Prostate gland (tissue), 2 donors: ENCODE data around the gene SNRPN. TPM values are rescaled to one million over a fixed set of nuclear protein-coding genes. Genes with fewer than 3 reads are reported as not detected.

Source experiments
- DNase-seq: peaks from one replicate; pipeline ENCODE4 v3.0.0-alpha.2; 2019; ENCODE audit warnings: low spot score
- H3K27ac ChIP-seq, 2 donors: fragments of 200-600 bp; sonication (generic); 2 replicates each; pipeline ENCODE4 v1.5.1; 2017 to 2019
- H3K27me3 ChIP-seq: fragments of 200-600 bp; sonication (generic); replicated peaks from 2 replicates; pipeline ENCODE4 v1.5.1; 2019; ENCODE audit not compliant: insufficient read depth
- H3K36me3 ChIP-seq, 2 donors: fragments of 200-600 bp; sonication (generic); 1 replicate in 1 of 2; 2 replicates in 1 of 2; pipeline versions ENCODE4 v1.5.1 to v1.8.1; 2017 to 2019
- H3K4me1 ChIP-seq: fragments of 200-600 bp; sonication (generic); replicated peaks from 2 replicates; pipeline ENCODE4 v1.5.1; 2019
- H3K4me3 ChIP-seq, 2 donors: fragments of 200-600 bp; sonication (generic); 2 replicates each; pipeline ENCODE4 v1.5.1; 2017 to 2019
- H3K9me3 ChIP-seq: fragments of 200-600 bp; sonication (generic); 2 replicates; pipeline ENCODE4 v1.5.1; 2017
- POLR2A ChIP-seq: fragments of 450-650 bp; IDR thresholded peaks from one replicate; pipeline ENCODE4 v1.6.1; 2016; ENCODE audit warnings: antibody characterized with exemption, mild to moderate bottlenecking
- POLR2AphosphoS5 ChIP-seq: sonication (generic); formaldehyde crosslinking; IDR thresholded peaks from one replicate; pipeline ENCODE4 v1.6.1; 2017; ENCODE audit warnings: antibody characterized with exemption
- WGBS: methylation state at CpG from one replicate; pipeline ENCODE4 v1.1.5; 2018; 5-methylcytosine and 5-hydroxymethylcytosine counted together
- intact Hi-C: fragments of 100-400 bp; cut with DNase I; formaldehyde crosslinking; loops from one replicate; pipeline ENCODE4 v1.14.2; 2022
- total RNA-seq, 2 donors: library from RNA; depleted of rRNA; stranded (reverse); fragments of >200 nt; gene quantifications; one replicate each; pipeline ENCODE4 v1.1.0, GENCODE V29; 2016
- TF ChIP-seq, protein P1 (sequence below), 4 experiments: fragments of 200-600 bp in 2 of 4; fragments of 450-650 bp in 2 of 4; sonication (generic) in 2 of 4; IDR thresholded peaks; 1 replicate in 3 of 4; 2 replicates in 1 of 4; pipeline ENCODE4 v1.5.1; 2016 to 2019; ENCODE audit warnings: antibody characterized with exemption in 4 of 4, mild to moderate bottlenecking in 2 of 4, moderate library complexity in 2 of 4

Gene SNRPN
- total RNA-seq, 2 donors from 2014 or later = 312 to 514 TPM

DNA sequence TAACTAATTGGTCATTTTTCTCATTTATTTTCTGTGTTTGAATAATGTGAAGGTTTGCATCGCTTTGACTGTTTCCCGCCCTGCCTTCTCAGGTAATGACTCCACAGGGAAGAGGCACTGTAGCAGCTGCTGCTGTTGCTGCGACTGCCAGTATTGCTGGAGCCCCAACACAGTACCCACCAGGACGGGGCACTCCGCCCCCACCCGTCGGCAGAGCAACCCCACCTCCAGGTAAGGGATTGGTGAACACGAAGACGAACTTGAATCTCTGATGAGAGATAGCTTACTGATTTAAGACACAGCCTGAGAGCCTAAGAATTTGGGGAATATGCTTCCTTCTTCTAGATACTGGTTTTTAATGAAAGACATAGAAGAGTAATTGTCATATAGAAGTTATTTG is 22.9 kb downstream of the SNRPN start:
- 91% methylated on average over 9 of the region's 9 CpGs for WGBS
- Histone ChIP-seq H3K9me3 (no peaks in the 10 kb centered on the region), H3K36me3 (peaks cover 4 to 13% of the 10 kb centered on the region in 2 donors)

DNA sequence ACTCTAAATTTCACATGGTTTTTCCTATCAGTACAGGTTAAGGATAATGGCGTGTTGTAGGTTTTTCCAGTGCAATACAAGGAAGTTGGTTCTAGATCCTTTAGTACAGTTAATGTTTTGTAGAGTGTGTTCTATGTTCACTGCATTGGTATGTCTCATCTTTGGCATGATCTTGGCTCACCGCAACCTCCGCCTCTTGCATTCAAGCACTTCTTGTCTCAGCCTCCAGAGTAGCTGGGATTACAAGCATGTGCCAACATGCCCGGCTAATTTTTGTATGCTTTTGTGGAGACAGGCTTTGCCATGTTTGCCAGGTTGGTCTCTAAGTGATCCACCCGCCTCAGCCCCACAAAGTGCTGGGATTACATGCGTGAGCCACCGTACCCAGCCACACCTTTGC is 30.4 kb downstream of the SNRPN start:
- Histone ChIP-seq H3K27ac (no peak overlapping the region), H3K4me1 (no peaks in the 10 kb centered on the region), H3K36me3 (no peaks in the 10 kb centered on the region), H3K9me3 (no peaks in the 10 kb centered on the region), H3K27me3 (no peaks in the 10 kb centered on the region), H3K4me3 (no peak overlapping the region)
- TF ChIP-seq POLR2A (no peak), POLR2AphosphoS5 (no peak)
- TF ChIP-seq, protein P1, sequence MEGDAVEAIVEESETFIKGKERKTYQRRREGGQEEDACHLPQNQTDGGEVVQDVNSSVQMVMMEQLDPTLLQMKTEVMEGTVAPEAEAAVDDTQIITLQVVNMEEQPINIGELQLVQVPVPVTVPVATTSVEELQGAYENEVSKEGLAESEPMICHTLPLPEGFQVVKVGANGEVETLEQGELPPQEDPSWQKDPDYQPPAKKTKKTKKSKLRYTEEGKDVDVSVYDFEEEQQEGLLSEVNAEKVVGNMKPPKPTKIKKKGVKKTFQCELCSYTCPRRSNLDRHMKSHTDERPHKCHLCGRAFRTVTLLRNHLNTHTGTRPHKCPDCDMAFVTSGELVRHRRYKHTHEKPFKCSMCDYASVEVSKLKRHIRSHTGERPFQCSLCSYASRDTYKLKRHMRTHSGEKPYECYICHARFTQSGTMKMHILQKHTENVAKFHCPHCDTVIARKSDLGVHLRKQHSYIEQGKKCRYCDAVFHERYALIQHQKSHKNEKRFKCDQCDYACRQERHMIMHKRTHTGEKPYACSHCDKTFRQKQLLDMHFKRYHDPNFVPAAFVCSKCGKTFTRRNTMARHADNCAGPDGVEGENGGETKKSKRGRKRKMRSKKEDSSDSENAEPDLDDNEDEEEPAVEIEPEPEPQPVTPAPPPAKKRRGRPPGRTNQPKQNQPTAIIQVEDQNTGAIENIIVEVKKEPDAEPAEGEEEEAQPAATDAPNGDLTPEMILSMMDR (IDR thresholded peaks at IDR 0.05) = no peak
- WGBS = 92% methylated on average over 7 of the region's 7 CpGs
- intact Hi-C loops = no loop called here
- DNase-seq = no peak

More for the DNA sequence above, 22.9 kb downstream of the SNRPN start:
- H3K27ac ChIP-seq = no peak overlapping the region
- no peak overlapping the region for H3K4me3 ChIP-seq
- no peaks in the 10 kb centered on the region for H3K4me1 ChIP-seq
- TF ChIP-seq, protein P1 (IDR thresholded peaks at IDR 0.05) = no peak
- TF ChIP-seq POLR2AphosphoS5 (no peak), POLR2A (no peak)
- H3K27me3 ChIP-seq = no peaks in the 10 kb centered on the region
- no peak for DNase-seq
- intact Hi-C loops = no loop called here

DNA sequence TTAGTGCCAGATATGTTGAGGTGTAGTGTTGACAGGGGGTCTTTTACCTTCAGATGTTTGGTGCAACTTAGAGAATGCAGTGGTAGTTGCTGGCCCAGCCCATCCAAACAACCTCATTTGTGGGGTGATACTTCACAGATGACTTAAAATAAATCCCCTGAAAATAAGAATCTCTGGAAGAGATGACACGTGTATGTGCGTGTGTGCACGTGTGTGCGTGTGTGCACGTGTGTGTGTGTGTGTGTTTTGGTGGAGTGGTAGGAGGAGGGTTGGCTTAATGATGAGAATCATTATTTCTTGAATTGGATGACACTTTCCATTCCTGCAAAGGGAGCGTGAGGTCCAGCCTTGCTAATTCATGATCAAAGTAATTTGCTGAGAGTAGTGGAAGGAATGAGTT is 31.9 kb downstream of the SNRPN start:
- WGBS = 90% methylated on average over 5 of the region's 6 CpGs
- intact Hi-C loops = no loop called here
- TF ChIP-seq, protein P1 (IDR thresholded peaks at IDR 0.05) = no peak
- TF ChIP-seq POLR2A = no peak
- TF ChIP-seq POLR2AphosphoS5 = no peak
- Histone ChIP-seq H3K27me3 (no peaks in the 10 kb centered on the region), H3K27ac (no peak overlapping the region), H3K4me3 (no peak overlapping the region), H3K36me3 (no peaks in the 10 kb centered on the region), H3K9me3 (no peaks in the 10 kb centered on the region), H3K4me1 (no peaks in the 10 kb centered on the region)
- DNase-seq = no peak

- 52% methylated on average over 1 of the region's 1 CpG for WGBS
- no peaks in the 10 kb centered on the region for H3K36me3 ChIP-seq
Observed at GRCh38 chr15:25019434-25019833, 64.6 kb downstream of the SNRPN start.

GRCh38 chr15:25022233-25022632 is 67.4 kb downstream of the SNRPN start:
- H3K36me3 ChIP-seq = no peaks in the 10 kb centered on the region
- no peak overlapping the region for H3K27ac ChIP-seq
- H3K4me1 ChIP-seq = no peaks in the 10 kb centered on the region
- intact Hi-C loops = no loop called here
- TF ChIP-seq POLR2A (no peak), POLR2AphosphoS5 (no peak)
- TF ChIP-seq, protein P1 (IDR thresholded peaks at IDR 0.05) = no peak
- H3K4me3 ChIP-seq = no peak overlapping the region
- no peak for DNase-seq
- H3K27me3 ChIP-seq = no peaks in the 10 kb centered on the region
- WGBS = 89% methylated on average over 2 of the region's 2 CpGs
- H3K9me3 ChIP-seq = no peaks in the 10 kb centered on the region

More at GRCh38 chr15:25019434-25019833, 64.6 kb downstream of the SNRPN start:
- H3K27ac ChIP-seq = no peak overlapping the region
- no peak overlapping the region for H3K4me3 ChIP-seq
- no peaks in the 10 kb centered on the region for H3K27me3 ChIP-seq
- DNase-seq = no peak
- TF ChIP-seq POLR2AphosphoS5 = no peak
- no peak for TF ChIP-seq POLR2A
- TF ChIP-seq, protein P1 (IDR thresholded peaks at IDR 0.05) = no peak
- H3K9me3 ChIP-seq = no peaks in the 10 kb centered on the region
- intact Hi-C loops = no loop called here
- H3K4me1 ChIP-seq = no peaks in the 10 kb centered on the region
